SK-N-SH treated with all-trans-retinoic acid at 6 μM for 48 hours (cell line): Measurements from ENCODE around the gene MAST4.

Source experiments
- ATAC-seq: fragments of 200-7000 bp; cut with Tn5 transposase; 3 replicates; pipeline ENCODE4 v1.9.1; 2020; ENCODE audit warnings: mild to moderate bottlenecking, moderate library complexity
- ARNTL ChIP-seq: fragments of 450-650 bp; formaldehyde crosslinking; IDR thresholded peaks from 2 replicates; pipeline ENCODE4 v1.5.0; 2020; ENCODE audit warnings: low read depth, mild to moderate bottlenecking, moderate library complexity, borderline replicate concordance
- BACH2 ChIP-seq: fragments of 250-450 bp; sonication (Bioruptor Pico); IDR thresholded peaks from 2 replicates; pipeline ENCODE4 v1.9.0; 2021; ENCODE audit warnings: mild to moderate bottlenecking, borderline replicate concordance
- CSDC2 ChIP-seq: fragments of 250-450 bp; sonication (Bioruptor Pico); IDR thresholded peaks from 2 replicates; pipeline ENCODE4 v1.5.0; 2020; ENCODE audit warnings: mild to moderate bottlenecking, moderate library complexity
- ESRRG ChIP-seq: fragments of 250-450 bp; sonication (Bioruptor Pico); IDR thresholded peaks from 2 replicates; pipeline ENCODE4 v1.6.1; 2021; ENCODE audit warnings: mild to moderate bottlenecking
- ISL1 ChIP-seq: fragments of 250-450 bp; sonication (Bioruptor Pico); IDR thresholded peaks from 2 replicates; pipeline ENCODE4 v2.1.2; 2022; ENCODE audit warnings: mild to moderate bottlenecking, moderate library complexity
- PATZ1 ChIP-seq: fragments of 250-450 bp; sonication (Bioruptor Pico); IDR thresholded peaks from 2 replicates; pipeline ENCODE4 v1.8.0; 2020; ENCODE audit warnings: mild to moderate bottlenecking, moderate library complexity, borderline replicate concordance
- PPARA ChIP-seq: fragments of 250-450 bp; sonication (Bioruptor Pico); IDR thresholded peaks from 2 replicates; pipeline ENCODE4 v1.5.0; 2020; ENCODE audit warnings: mild to moderate bottlenecking, borderline replicate concordance
- RARB ChIP-seq: fragments of 250-450 bp; sonication (Bioruptor Pico); IDR thresholded peaks from 2 replicates; pipeline ENCODE4 v1.8.0; 2021; ENCODE audit warnings: mild to moderate bottlenecking, moderate library complexity
- SNAI2 ChIP-seq: fragments of 250-450 bp; sonication (Bioruptor Pico); IDR thresholded peaks from 2 replicates; pipeline ENCODE4 v1.5.0; 2020; ENCODE audit warnings: mild to moderate bottlenecking, moderate library complexity
- TOX ChIP-seq: fragments of 250-450 bp; sonication (Bioruptor Pico); IDR thresholded peaks from 2 replicates; pipeline ENCODE4 v1.8.0; 2021; ENCODE audit warnings: mild to moderate bottlenecking, moderate library complexity, borderline replicate concordance
- TSHZ2 ChIP-seq: fragments of 250-450 bp; sonication (Bioruptor Pico); IDR thresholded peaks from 2 replicates; pipeline ENCODE4 v1.5.0; 2020; ENCODE audit warnings: mild to moderate bottlenecking, moderate library complexity
- ZC3H10 ChIP-seq: fragments of 250-450 bp; sonication (Bioruptor Pico); IDR thresholded peaks from 2 replicates; pipeline ENCODE4 v1.5.1; 2021; ENCODE audit warnings: mild to moderate bottlenecking, moderate library complexity
- ZFP3 ChIP-seq: fragments of 250-450 bp; sonication (Bioruptor Pico); IDR thresholded peaks from 2 replicates; pipeline ENCODE4 v1.5.0; 2020; ENCODE audit warnings: mild to moderate bottlenecking, moderate library complexity
- ZFP30 ChIP-seq: fragments of 450-650 bp; formaldehyde crosslinking; IDR thresholded peaks from 2 replicates; pipeline ENCODE4 v1.5.0; 2022; ENCODE audit warnings: mild to moderate bottlenecking, moderate library complexity
- ZNF565 ChIP-seq: fragments of 450-650 bp; formaldehyde crosslinking; conservative IDR thresholded peaks from 2 replicates; pipeline ENCODE4 v1.5.0; 2020; ENCODE audit warnings: low read depth, mild to moderate bottlenecking, moderate library complexity

MAST4 gene

GRCh38 chr5:66932457-66932856 is 336.3 kb downstream of the MAST4 start:
- no peak for TF ChIP-seq SNAI2 (CRISPR knock-in tag)
- no peak for TF ChIP-seq PPARA (CRISPR knock-in tag)
- TF ChIP-seq ESRRG (CRISPR knock-in tag), result no peak
- no peak for TF ChIP-seq ZFP30 (CRISPR knock-in tag)
- TF ChIP-seq TOX, result no peak
- TF ChIP-seq ZC3H10 (CRISPR knock-in tag), result no peak
- no peak for TF ChIP-seq TSHZ2
- TF ChIP-seq RARB (CRISPR knock-in tag), result no peak

DNA sequence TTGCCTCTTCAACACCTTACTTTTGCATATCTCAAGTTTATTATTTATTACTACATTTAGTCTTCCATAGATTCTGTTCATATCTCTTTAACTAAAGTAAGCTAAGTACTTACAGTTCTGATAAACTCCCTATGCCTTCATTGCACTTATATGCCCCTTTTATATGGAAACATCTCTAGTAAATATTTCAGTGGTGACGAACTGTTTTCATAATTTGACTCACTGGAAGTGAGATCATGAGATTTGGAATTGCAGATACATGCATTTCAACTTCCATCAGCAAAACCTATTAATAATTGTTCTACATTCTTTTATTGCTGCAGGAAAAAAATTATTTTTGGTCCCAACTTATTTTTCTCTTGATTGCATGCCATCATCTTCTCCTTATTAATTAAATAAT is 336.9 kb downstream of the MAST4 start:
- peak; percentile 55; the same call in 1 of the 3 replicates for ATAC-seq
- 0 out of 2 replicates have a peak, but pooled peaks have one; percentile 23 for TF ChIP-seq ISL1 (CRISPR knock-in tag)
- no peak for TF ChIP-seq PATZ1 (CRISPR knock-in tag)
- TF ChIP-seq, all 23 proteins: peak for 1

More at GRCh38 chr5:66932457-66932856, 336.3 kb downstream of the MAST4 start:
- ATAC-seq, result no peak

DNA sequence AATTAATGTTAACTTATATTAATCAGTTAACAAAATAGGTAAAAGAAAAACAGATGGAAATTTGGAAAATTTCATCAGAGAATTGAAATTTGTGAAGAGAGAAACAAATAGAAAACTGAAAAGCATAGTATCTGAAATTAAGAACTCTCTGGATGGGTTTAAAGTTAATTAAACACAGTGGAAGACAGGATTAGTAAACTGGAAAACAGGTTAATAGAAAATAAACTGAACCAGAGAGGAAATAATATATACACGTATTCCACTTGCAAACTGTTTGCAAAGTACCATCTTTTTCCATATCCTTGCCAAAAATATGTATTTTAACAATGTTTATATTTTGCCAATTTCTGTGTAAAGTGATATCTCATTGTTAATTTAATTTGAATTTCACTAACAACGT is 342.9 kb downstream of the MAST4 start:
- peak; percentile 98 for TF ChIP-seq ZFP30 (CRISPR knock-in tag)
- no peak for TF ChIP-seq CSDC2
- TF ChIP-seq PATZ1 (CRISPR knock-in tag), result no peak
- no peak for ATAC-seq

GRCh38 chr5:66945389-66946349 is 349.5 kb downstream of the MAST4 start:
- ATAC-seq, result no peak
- no peak for TF ChIP-seq ZNF565
- TF ChIP-seq PATZ1 (CRISPR knock-in tag), result no peak
- no peak for TF ChIP-seq ESRRG (CRISPR knock-in tag)
- TF ChIP-seq ISL1 (CRISPR knock-in tag), result no peak
- TF ChIP-seq ARNTL (CRISPR knock-in tag), result no peak
- TF ChIP-seq, all 23 proteins: peak for 0

GRCh38 chr5:66947458-66947857 is 351.3 kb downstream of the MAST4 start:
- no peak for ATAC-seq
- TF ChIP-seq PPARA (CRISPR knock-in tag) (no peak), BACH2 (CRISPR knock-in tag) (no peak), ZFP3 (CRISPR knock-in tag) (no peak), ESRRG (CRISPR knock-in tag) (no peak)
